T-cell (primary cell): ENCODE data around the gene CHD1. TPM values are rescaled to one million over a fixed set of nuclear protein-coding genes. Genes with fewer than 3 reads are reported as not detected.

Experiments used
- ATAC-seq, 4 experiments: fragments of 200-7000 bp in 3 of 4; fragments of 150-1000 bp in 1 of 4; cut with Tn5 transposase; replicated peaks in 1 of 4; 1 replicate in 3 of 4; 2 replicates in 1 of 4; pipeline ENCODE4 v1.10.0; 2021; ENCODE audit warnings: moderate library complexity in 3 of 4, mild to moderate bottlenecking in 2 of 4, moderate number of reproducible peaks in 1 of 4
- CTCF ChIA-PET, 2 donors: fragments of 300-600 bp; sonication (Branson Sonifier 250); formaldehyde crosslinking; loops; one replicate each; lab custom pipeline; 2022; ENCODE audit warnings: antibody characterized with exemption in 2 of 2; lab: Charles Lee
- POLR2A ChIA-PET, 2 donors: fragments of 300-600 bp; sonication (Branson Sonifier 250); formaldehyde crosslinking; loops; one replicate each; lab custom pipeline; 2022; ENCODE audit warnings: antibody characterized with exemption in 2 of 2; lab: Charles Lee
- DNase-seq, 35 experiments: peaks; one replicate each; pipeline versions ENCODE4 v3.0.0 to v3.0.0-alpha.2; 2013 to 2023
- H3K27ac ChIP-seq: one replicate; pipeline ENCODE4 v1.5.1; 2013; ENCODE audit warnings: low read length
- H3K27me3 ChIP-seq, 2 experiments: replicated peaks in 1 of 2; 1 replicate in 1 of 2; 2 replicates in 1 of 2; pipeline versions ENCODE4 v1.6.1 to v1.7.0; 2013; ENCODE audit warnings: low read length in 1 of 2, mixed read lengths in 1 of 2; ENCODE audit not compliant: control insufficient read depth in 2 of 2, insufficient read depth in 2 of 2; ENCODE audit errors: extremely low read depth in 1 of 2
- H3K36me3 ChIP-seq, 2 donors: 1 replicate in 1 of 2; 2 replicates in 1 of 2; pipeline versions ENCODE4 v1.6.1 to v1.7.0; 2013; ENCODE audit warnings: low read length in 1 of 2; ENCODE audit not compliant: control insufficient read depth in 2 of 2, insufficient read depth in 1 of 2; ENCODE audit errors: extremely low read depth in 1 of 2
- H3K4me1 ChIP-seq, 2 experiments: 1 replicate in 1 of 2; 2 replicates in 1 of 2; pipeline versions ENCODE4 v1.6.1 to v1.7.0; 2013; ENCODE audit warnings: low read length in 2 of 2, mixed read lengths in 1 of 2; ENCODE audit not compliant: insufficient read depth in 2 of 2, control insufficient read depth in 1 of 2; ENCODE audit errors: extremely low read depth in 1 of 2
- H3K4me3 ChIP-seq, 2 donors: 1 replicate in 1 of 2; 2 replicates in 1 of 2; pipeline versions ENCODE4 v1.5.1 to v1.7.0; 2013; ENCODE audit warnings: mild to moderate bottlenecking in 2 of 2, low read length in 1 of 2, moderate library complexity in 1 of 2; ENCODE audit not compliant: control insufficient read depth in 1 of 2; ENCODE audit errors: extremely low read depth in 1 of 2
- H3K9me3 ChIP-seq: 2 replicates; pipeline ENCODE4 v1.7.0; 2013
- H3K27ac Mint-ChIP-seq, 2 donors: one replicate each; pipeline ENCODE4 v1.8.0; 2020 to 2021; ENCODE audit warnings: mild to moderate bottlenecking in 2 of 2, mixed read lengths in 2 of 2
- H3K27me3 Mint-ChIP-seq, 2 donors: one replicate each; pipeline ENCODE4 v1.8.0; 2021 to 2022; ENCODE audit warnings: mixed read lengths in 2 of 2
- H3K36me3 Mint-ChIP-seq: one replicate; pipeline ENCODE4 v1.8.0; 2021; ENCODE audit warnings: mixed read lengths
- H3K4me1 Mint-ChIP-seq, 3 donors: one replicate each; pipeline ENCODE4 v1.8.0; 2020 to 2022; ENCODE audit warnings: mixed read lengths in 3 of 3, mild to moderate bottlenecking in 1 of 3
- H3K4me3 Mint-ChIP-seq, 3 donors: one replicate each; pipeline ENCODE4 v1.8.0; 2020 to 2022; ENCODE audit warnings: mild to moderate bottlenecking in 3 of 3, mixed read lengths in 3 of 3, moderate library complexity in 3 of 3
- H3K9me3 Mint-ChIP-seq, 3 donors: one replicate each; pipeline ENCODE4 v1.8.0; 2020 to 2022; ENCODE audit warnings: mixed read lengths in 3 of 3
- WGBS: methylation state at CpG from one replicate; pipeline ENCODE4 v1.1.5; 2013; ENCODE audit warnings: missing lambda C conversion rate; ENCODE audit not compliant: insufficient coverage; 5-methylcytosine and 5-hydroxymethylcytosine counted together
- total RNA-seq, 35 experiments: library from RNA in 6 of 35; stranded (reverse) in 6 of 35; fragments of 120-200 nt in 1 of 35; gene quantifications; one replicate each; pipeline versions ENCODE4 v1.2.1 to v1.2.4 and lab custom pipeline; 2013 to 2026

Gene CHD1
- total RNA-seq, 5 donors from 2014 or later (not counting 1 experiment from before 2014, with no cell fraction given) = 61.5 to 150 (median 64.9) TPM

GRCh38 chr5:98880151-98880550, 48.7 kb downstream of the CHD1 start:
- POLR2A ChIA-PET = interaction anchor here (0.5 to 1.2 kb wide), 4 partner anchors 13 to 49 kb away, joined by 3 to 5 read pairs (median 3); no protein-coding TSS in a partner anchor
- H3K27ac Mint-ChIP-seq = peak overlapping the region in 1 of 2 donors; percentile 44
- H3K9me3 Mint-ChIP-seq = no peaks in the 10 kb centered on the region
- no peaks in the 10 kb centered on the region for H3K27me3 Mint-ChIP-seq
- peaks cover 10 to 14% (median 12%) of the 10 kb centered on the region in 3 donors for H3K4me1 Mint-ChIP-seq
- peaks cover 55% of the 10 kb centered on the region for H3K36me3 Mint-ChIP-seq
- no peak overlapping the region for H3K4me3 ChIP-seq
- ATAC-seq (peak in 1 of 4 experiments; percentile 16), DNase-seq (no peak)
- no CpG with 5 or more reads among the region's 3 CpGs for WGBS
- no peaks in the 10 kb centered on the region for H3K27me3 ChIP-seq
- peaks cover 20 to 81% of the 10 kb centered on the region in 2 donors for H3K36me3 ChIP-seq
- no peaks in the 10 kb centered on the region for H3K4me1 ChIP-seq
- H3K4me3 Mint-ChIP-seq = no peak overlapping the region
- no peak overlapping the region for H3K27ac ChIP-seq
- H3K9me3 ChIP-seq = no peaks in the 10 kb centered on the region
- CTCF ChIA-PET = interaction anchor here in 1 of 2 donors (0.6 to 0.8 kb wide), 2 partner anchors 14 to 1886 kb away, joined by 3 to 4 read pairs; no protein-coding TSS in a partner anchor

- peaks cover 49% of the 10 kb centered on the region for H3K36me3 Mint-ChIP-seq
- peak overlapping the region; percentile 13 to 49 for H3K27ac Mint-ChIP-seq
- H3K4me1 ChIP-seq = no peaks in the 10 kb centered on the region
- no peaks in the 10 kb centered on the region for H3K9me3 Mint-ChIP-seq
- DNase-seq (no peak), ATAC-seq (no peak)
- no CpG with 5 or more reads among the region's 2 CpGs for WGBS
- no peaks in the 10 kb centered on the region for H3K27me3 Mint-ChIP-seq
- ChIA-PET CTCF (no interaction called here), POLR2A (no interaction called here)
- peaks cover 20 to 76% of the 10 kb centered on the region in 2 donors for H3K36me3 ChIP-seq
- no peaks in the 10 kb centered on the region for H3K27me3 ChIP-seq
- H3K27ac ChIP-seq = no peak overlapping the region
- H3K4me3 Mint-ChIP-seq = no peak overlapping the region
- peaks cover 10 to 14% (median 12%) of the 10 kb centered on the region in 3 donors for H3K4me1 Mint-ChIP-seq
- H3K4me3 ChIP-seq = no peak overlapping the region
- no peaks in the 10 kb centered on the region for H3K9me3 ChIP-seq
Measured at GRCh38 chr5:98877600-98877999, 51.2 kb downstream of the CHD1 start.

- H3K4me3 ChIP-seq = no peak overlapping the region
- H3K36me3 ChIP-seq = peaks cover 0 to 68% of the 10 kb centered on the region in 2 donors
- H3K4me1 Mint-ChIP-seq = peaks cover under 1 to 8% (median 5%) of the 10 kb centered on the region in 3 donors
- no peaks in the 10 kb centered on the region for H3K27me3 ChIP-seq
- no peak for ATAC-seq
- no peak overlapping the region for H3K4me3 Mint-ChIP-seq
- H3K9me3 Mint-ChIP-seq = no peaks in the 10 kb centered on the region
- 80% methylated on average over 1 of the region's 4 CpGs for WGBS
- H3K27ac Mint-ChIP-seq = no peak overlapping the region
- H3K36me3 Mint-ChIP-seq = peaks cover 45% of the 10 kb centered on the region
- no peaks in the 10 kb centered on the region for H3K27me3 Mint-ChIP-seq
- POLR2A ChIA-PET = interaction anchor here in 1 of 2 donors (0.6 to 0.8 kb wide), 2 partner anchors 10 to 16 kb away, joined by 4 to 5 read pairs; no protein-coding TSS in a partner anchor
- H3K4me1 ChIP-seq = no peaks in the 10 kb centered on the region
- no peaks in the 10 kb centered on the region for H3K9me3 ChIP-seq
- CTCF ChIA-PET = interaction anchor here in 1 of 2 donors (0.8 kb wide), 1 partner anchor 1962 kb away, joined by 3 read pairs; no protein-coding TSS in a partner anchor
- DNase-seq = no peak
- no peak overlapping the region for H3K27ac ChIP-seq
Measured at GRCh38 chr5:98872674-98873073, 56.1 kb downstream of the CHD1 start.

- WGBS = no CpG with 5 or more reads among the region's 2 CpGs
- Mint-ChIP-seq H3K4me3 (no peak overlapping the region), H3K27ac (peak overlapping the region; percentile 1 to 19), H3K27me3 (no peaks in the 10 kb centered on the region), H3K36me3 (peaks cover 56% of the 10 kb centered on the region), H3K4me1 (no peaks in the 10 kb centered on the region), H3K9me3 (no peaks in the 10 kb centered on the region)
- Histone ChIP-seq H3K4me1 (no peaks in the 10 kb centered on the region), H3K27me3 (no peaks in the 10 kb centered on the region), H3K4me3 (no peak overlapping the region), H3K27ac (no peak overlapping the region), H3K9me3 (no peaks in the 10 kb centered on the region), H3K36me3 (peaks cover 3 to 69% of the 10 kb centered on the region in 2 donors)
- ChIA-PET CTCF (interaction anchor here in 1 of 2 donors (0.8 kb wide), 1 partner anchor 41 kb away, joined by 3 read pairs; no protein-coding TSS in a partner anchor), POLR2A (interaction anchor here in 1 of 2 donors (0.7 kb wide), 1 partner anchor 281 kb away, joined by 4 read pairs; no protein-coding TSS in a partner anchor)
- ATAC-seq (no peak), DNase-seq (no peak)
Measured at GRCh38 chr5:98865690-98866089, 63.1 kb downstream of the CHD1 start.

GRCh38 chr5:98847054-98847453, 81.8 kb downstream of the CHD1 start:
- Histone ChIP-seq H3K27ac (no peak overlapping the region), H3K36me3 (no peaks in the 10 kb centered on the region), H3K4me1 (no peaks in the 10 kb centered on the region), H3K27me3 (no peaks in the 10 kb centered on the region), H3K4me3 (no peak overlapping the region), H3K9me3 (no peaks in the 10 kb centered on the region)
- Mint-ChIP-seq H3K4me3 (no peak overlapping the region), H3K27ac (no peak overlapping the region), H3K4me1 (no peaks in the 10 kb centered on the region), H3K27me3 (no peaks in the 10 kb centered on the region), H3K36me3 (no peaks in the 10 kb centered on the region), H3K9me3 (peaks cover 0 to 4% (median 0%) of the 10 kb centered on the region in 3 donors)
- ChIA-PET POLR2A (no interaction called here), CTCF (no interaction called here)
- WGBS = no CpG with 5 or more reads among the region's 1 CpG
- ATAC-seq (no peak), DNase-seq (no peak)

- WGBS = 90% methylated on average over 2 of the region's 3 CpGs
- ATAC-seq (no peak), DNase-seq (no peak)
- Histone ChIP-seq H3K36me3 (no peaks in the 10 kb centered on the region), H3K27ac (no peak overlapping the region), H3K9me3 (no peaks in the 10 kb centered on the region), H3K4me1 (no peaks in the 10 kb centered on the region), H3K27me3 (no peaks in the 10 kb centered on the region), H3K4me3 (no peak overlapping the region)
- H3K4me1 Mint-ChIP-seq = no peaks in the 10 kb centered on the region
- no peaks in the 10 kb centered on the region for H3K27me3 Mint-ChIP-seq
- no peak overlapping the region for H3K4me3 Mint-ChIP-seq
- peaks cover 0 to 4% (median 0%) of the 10 kb centered on the region in 3 donors for H3K9me3 Mint-ChIP-seq
- ChIA-PET CTCF (no interaction called here), POLR2A (interaction anchor here in 1 of 2 donors (0.6 kb wide), 1 partner anchor 78 kb away, joined by 3 read pairs; no protein-coding TSS in a partner anchor)
- no peaks in the 10 kb centered on the region for H3K36me3 Mint-ChIP-seq
- no peak overlapping the region for H3K27ac Mint-ChIP-seq
Measured at GRCh38 chr5:98846520-98846919, 82.3 kb downstream of the CHD1 start.
